CD4-positive, alpha-beta T cell treated with Interleukin-17A for 1 hour (primary cell): ENCODE data around the gene DIS3L2.

Source experiments
- DNase-seq: peaks from one replicate; pipeline ENCODE4 v3.0.0-alpha.2; 2020

Gene DIS3L2

DNA sequence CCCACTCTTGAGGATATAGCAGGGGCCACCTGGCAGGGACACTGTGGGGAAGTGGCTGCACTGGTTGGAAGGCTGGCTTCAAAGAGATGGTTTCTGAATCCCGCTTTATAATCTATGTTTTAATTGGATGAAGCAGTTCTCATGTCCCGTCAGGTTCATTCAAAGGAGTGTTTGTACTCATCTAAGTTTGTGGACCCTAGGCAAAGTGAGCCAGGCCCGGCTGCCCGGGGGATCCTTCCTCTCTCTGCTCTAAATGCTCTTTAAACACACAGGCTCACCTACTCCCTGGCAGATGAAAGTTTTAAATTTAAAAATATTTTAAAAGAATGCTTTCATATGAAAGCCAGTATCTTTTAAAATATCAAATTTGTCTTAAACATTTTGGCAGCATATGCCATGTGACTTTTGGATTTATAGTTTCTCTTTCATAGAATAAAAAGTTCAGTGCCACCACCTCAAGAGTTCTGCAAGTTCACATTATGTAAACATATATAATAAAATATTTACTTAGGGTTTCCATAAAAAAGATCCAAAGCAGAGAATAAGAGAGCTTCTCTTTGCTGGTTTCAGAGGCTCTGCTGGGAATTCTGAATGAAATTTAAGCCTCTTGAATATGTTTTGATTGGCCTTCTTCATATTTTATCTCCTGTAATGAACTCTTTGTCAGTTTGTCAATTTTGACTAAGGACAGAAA lies 273.6 kb downstream of the DIS3L2 start:
- DNase-seq = no peak

DNA sequence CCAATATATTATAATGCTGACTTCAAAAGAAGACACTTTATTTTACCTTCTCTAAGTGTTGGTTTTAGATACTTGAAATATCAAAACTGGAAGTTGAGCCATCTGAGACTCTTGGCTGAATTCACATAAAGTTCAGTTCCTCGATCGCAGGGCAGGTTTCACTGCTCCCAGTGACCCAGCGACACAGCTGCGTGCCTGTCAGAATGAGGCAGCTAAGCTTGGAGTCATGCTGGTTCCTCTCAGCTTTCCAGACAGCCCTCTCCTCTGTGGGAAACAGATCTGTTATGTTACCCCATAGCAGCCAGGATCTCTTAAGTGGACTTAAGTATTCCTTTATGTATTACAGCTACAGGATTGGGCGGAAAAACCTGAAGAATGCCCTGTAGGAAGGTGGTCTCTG lies 274.2 kb downstream of the DIS3L2 start:
- no peak for DNase-seq

- no peak for DNase-seq
Measured at GRCh38 chr2:232236200-232236599, 274.7 kb downstream of the DIS3L2 start.

DNA sequence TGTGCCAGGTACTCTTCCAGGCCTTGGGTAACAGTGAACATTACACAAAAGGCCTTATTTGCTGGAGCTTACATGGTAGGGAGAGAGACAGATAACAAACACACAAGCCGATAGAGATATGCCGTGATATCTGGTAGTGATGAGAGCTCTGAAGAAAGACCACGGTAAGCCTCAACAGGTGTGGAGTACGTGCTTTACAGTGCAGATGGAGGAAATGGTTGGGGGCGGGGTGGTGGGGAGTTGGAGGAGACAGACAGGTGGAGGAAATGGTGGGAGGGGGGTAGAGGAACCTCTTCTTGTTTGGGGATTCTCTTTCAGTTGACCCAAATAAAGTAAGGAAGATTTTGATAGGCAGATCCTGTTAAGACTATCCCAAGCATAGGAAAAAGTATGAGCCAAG lies 276.0 kb downstream of the DIS3L2 start:
- DNase-seq = no peak

- no peak for DNase-seq
Measured at GRCh38 chr2:232238108-232238507, 276.6 kb downstream of the DIS3L2 start.

DNA sequence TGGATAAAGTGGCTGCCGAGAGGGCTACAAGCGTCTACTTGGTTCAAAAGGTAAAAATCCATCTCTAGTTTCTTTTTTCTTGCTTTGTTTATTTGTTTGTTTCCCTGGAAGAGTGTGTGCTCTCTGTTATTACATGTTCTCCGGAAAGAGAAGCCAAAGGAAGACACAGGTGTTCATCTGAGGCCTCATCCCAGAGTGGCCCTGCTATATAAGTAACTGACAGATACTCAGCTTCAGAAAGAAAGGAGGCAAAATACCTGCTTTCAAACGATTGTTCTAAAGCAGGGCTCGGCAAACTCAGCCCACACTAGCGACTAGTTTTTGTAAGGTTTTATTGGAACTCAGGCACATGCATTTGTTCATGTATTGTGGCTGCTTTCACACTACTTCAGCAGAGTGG lies 277.1 kb downstream of the DIS3L2 start:
- DNase-seq = no peak

DNA sequence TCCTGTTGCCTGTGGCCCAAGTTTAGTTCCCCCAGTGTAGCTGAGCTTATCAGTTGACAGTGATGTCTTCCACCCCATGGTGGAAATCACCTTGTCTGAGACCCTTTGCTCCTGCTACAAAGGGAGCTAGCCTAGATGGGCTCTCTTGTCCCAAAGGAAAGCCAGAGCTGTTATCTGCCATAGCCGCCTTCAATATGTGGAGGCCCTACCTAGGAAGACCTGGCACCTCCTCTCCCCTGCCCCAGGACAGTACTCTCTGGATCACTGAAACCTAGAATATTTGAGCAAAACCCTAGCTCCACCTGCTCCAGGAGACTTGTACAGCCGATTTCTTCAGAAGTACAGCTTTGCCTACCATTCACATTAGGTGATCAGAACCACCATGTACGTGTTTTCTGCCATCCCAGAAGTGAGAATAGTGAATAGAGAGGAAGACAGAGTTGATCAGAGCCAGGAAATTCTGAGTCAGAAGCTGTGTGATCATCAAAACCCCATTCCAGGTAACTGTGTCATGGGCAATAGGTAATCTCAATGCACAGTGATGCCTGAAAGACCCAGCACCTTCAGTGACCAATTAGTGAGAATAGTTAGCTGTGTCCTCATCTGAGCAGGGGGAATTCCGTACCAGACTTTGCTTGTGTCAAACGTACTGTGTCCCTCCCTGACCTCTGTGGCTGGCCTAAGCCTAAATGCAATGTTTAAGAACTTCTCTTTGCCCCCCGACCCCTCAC lies 278.6 kb downstream of the DIS3L2 start:
- no peak for DNase-seq

DNA sequence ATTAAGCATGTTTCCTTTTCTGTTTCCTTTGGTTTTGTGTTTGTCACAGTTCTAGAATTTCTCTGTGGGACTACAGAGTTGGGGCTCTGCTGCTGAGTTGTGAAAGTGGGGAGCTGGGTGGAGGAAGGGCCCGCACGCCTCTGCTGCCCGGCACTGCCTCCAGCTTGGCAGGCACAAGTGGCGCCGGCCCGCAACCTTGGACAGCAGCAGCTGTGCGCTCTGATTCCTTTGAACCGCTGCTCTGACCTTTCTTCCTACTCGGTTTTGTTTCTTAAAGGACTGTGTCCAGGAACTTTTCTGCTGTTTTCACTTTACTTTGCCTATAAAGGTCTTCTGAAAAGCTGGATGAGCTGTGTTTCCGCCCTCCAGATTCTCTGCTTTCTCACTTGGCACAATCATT lies 279.4 kb downstream of the DIS3L2 start:
- no peak for DNase-seq

DNA sequence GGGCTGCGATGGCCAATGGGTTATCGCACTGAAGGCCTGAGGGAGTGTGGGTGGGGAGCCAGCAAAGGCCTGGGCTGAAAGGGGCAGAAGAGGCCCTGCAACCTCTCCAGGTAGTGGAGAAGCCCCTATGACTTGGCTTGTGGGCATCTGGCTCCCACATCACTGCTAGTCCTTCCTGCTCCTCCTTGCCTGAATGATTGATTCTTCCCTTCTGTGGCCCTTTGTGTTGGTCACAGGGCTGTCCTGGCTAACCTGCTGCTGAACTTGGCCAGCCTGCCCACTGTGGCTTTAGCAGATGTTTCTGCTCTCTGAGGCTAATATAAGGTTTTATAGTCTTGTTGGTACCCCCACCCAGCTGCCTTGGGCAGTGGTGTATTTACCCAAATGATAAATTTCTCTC lies 280.8 kb downstream of the DIS3L2 start:
- no peak for DNase-seq

DNA sequence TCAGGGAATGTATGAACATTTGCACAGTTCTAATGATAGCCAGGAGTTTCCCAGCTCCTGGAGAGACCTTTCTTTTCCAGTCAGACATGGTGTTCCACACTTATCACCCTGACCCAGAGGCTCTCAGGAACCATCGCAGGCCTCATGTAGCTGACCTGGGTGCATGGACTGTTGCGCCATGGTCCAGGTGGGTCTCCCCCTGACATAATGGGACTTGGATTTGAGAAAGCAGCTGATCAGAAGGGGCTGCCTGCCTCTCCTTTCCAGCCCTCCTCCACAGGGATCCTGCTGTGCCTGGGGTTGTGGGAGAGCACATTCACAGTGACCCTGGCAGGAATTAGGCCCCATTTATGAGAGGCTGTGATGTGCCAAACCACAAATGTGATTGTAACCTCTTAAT lies 283.6 kb downstream of the DIS3L2 start:
- no peak for DNase-seq

- no peak for DNase-seq
Measured at GRCh38 chr2:232246245-232246644, 284.7 kb downstream of the DIS3L2 start.

- DNase-seq = no peak
Measured at GRCh38 chr2:232249096-232249495, 287.6 kb downstream of the DIS3L2 start.

DNA sequence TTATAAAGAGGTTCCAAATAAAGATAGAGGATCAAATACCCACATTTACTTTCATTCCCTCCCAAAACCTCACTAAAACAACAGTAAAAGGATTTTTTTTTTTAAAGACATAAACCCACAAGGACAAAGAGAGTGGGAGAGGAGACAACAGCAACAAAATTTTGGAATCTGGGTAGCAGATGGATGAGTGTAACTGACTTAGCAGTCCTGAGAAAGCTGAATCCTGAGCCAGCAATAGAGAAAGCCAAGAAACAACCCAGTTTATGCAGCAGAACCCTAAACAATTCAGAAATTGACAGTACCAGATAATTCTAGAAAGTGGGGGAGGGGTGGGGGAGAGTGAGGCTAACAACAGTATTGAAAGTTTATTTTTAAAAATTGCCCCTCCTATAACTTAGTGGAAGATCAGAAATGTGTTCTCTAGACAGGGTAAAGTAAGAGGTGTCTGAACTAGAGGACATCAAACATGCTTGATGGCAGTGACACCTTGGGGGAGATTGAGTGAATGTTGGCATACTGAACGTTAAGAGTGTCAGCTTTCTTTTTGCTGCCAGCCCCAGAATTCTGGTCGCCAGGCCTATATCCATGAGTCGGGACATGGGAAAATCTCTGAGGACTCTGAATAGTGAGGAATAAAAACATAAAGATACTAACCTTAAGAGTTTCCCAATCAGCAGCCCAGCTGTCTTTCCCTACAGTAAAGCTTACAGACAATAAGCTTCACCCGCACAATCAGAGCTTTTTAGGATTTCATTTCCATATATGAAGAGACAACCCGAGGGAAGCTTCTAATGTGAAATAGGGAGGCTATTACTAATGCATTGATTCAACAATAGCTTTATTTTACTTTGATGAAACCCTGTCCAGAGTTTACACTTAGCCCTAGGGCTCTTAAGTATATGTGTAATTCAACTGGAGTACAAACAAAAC lies 289.0 kb downstream of the DIS3L2 start:
- no peak for DNase-seq

DNA sequence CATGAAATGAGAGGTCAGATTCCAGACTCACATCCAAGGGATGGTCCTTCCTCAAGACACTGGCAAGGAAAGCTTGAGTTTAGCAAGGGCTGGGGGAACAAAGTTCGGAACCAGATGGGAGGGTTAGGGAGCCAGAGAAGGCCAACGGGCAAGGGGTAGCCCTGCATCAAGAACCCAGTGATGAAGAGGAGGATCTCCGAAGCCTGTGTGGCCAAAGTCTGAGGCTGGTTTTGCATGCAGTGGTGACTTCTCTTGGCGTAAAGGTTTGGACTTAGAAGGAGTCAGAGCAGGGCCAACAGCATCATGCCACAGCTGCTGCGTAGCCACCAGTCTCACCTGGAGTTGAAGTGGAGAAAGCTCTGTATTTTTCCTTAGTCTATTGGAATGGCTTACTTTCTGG lies 293.5 kb downstream of the DIS3L2 start:
- no peak for DNase-seq

DNA sequence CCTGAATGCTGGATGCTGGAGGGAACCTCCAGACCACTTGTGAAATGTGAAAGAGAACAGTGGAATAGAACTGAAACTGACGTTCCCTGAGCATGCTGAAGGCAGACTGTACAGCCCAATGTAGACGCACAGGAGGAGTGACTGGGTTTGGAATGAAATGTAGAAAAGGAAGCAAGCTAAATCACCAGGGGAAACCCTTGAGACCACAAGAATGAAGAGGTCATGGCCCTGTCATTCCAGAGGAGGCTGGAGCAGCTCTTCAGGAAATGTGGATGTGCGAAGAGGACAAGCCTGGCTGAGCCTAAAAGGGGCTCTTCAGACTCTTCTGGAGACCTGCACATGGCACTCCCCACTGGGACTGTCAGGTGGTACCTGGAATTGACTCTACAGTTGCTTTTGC lies 298.6 kb downstream of the DIS3L2 start:
- no peak for DNase-seq

DNA sequence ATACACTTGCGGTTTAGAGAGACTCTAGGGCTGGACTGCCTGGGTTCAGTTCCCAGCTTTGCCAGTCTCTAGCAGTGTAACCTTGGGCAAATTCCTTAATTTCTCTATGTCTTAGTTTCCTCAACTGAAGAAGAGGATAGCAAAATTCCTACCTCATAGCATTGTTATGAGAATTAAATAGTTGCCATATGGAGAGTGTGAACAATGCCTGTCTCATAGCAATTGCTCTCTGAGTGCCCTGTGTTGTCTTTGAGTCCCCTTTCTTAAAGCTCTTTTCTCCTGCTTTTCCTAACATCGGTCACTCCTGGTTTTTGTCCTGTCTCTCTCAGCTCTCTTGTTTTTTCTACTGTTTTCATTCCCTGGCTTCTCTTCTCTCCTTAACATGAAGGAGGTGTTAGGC lies 300.3 kb downstream of the DIS3L2 start:
- no peak for DNase-seq

DNA sequence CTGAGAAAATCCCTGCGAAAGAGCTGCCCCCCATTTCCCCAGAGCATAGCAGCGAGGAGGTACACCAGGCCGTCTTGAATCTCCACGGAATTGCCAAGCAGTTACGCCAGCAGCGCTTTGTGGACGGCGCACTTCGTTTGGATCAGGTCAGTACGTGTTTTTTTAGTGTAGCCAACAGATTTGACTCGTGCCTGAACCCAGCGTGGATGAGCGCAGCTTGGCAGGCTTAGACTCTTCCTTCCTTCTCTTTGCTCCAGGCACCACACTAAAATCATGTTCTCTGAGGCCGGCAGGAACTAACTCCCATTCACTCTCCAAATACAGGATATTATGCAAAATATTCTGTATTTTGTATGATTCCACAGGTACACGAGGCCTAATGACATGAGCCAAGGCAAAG lies 301.8 kb downstream of the DIS3L2 start:
- DNase-seq = no peak

DNA sequence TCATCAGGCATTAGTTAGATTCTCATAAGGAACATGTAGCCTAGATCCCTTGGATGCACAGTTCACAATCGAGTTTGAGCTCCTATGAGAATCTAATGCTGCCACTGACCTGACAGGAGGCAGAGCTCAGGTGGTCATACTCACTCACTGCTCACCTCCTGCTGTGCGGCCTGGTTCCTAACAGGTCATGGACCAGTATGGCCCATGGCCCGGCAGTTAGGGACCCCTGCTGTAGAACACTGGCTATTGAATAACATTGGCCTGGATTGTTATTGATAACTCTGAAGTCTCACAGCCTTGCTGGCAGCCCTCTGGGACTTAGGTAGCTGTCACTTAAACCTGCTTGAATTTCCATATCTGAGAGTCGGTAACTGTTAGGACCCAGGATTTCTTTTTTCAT lies 302.6 kb downstream of the DIS3L2 start:
- no peak for DNase-seq

GRCh38 chr2:232265329-232265728 lies 303.8 kb downstream of the DIS3L2 start:
- DNase-seq = no peak

DNA sequence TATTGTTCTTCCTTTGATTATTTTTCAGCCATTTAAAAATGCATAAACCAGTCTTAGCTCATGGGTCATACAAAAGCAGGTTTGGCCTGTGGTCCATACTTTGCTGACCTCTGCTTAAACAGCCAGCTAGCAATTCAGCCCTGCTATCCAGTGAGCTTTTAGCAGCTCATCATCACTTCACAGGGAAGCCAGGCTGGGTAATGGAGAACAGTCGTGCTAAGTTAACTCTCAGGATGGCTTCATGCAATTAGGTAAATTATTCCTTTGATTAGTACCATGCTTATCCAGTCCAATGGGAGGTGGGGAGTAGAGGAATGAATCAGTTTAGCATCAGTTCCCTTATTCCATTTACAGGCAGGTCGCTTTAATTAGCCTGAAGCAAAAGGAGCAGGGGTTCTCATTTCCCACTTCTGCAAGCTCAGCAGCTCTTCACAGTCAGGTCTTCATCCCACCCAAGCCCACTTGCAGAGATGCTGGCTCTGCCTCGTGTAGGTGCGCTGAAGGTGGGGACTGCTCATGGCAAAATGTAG lies 307.2 kb downstream of the DIS3L2 start:
- DNase-seq = no peak

- DNase-seq = no peak
Measured at GRCh38 chr2:232269867-232270266, 308.4 kb downstream of the DIS3L2 start.

- DNase-seq = no peak
Measured at GRCh38 chr2:232273903-232274643, 312.6 kb downstream of the DIS3L2 start.

- DNase-seq = no peak
Measured at GRCh38 chr2:232275670-232276069, 314.2 kb downstream of the DIS3L2 start.
